Measurements from ENCODE around the gene PSME3IP1. TPM values are rescaled to one million over a fixed set of nuclear protein-coding genes. Genes with fewer than 3 reads are reported as not detected.
"Not testable (repeated sequence)": the region's sequence is repeated elsewhere in the genome, so short reads cannot be mapped to it uniquely, and the experiment has no call there.

Gene PSME3IP1
- total RNA-seq, 2 donors from 2014 or later, result 26.7 to 32.9 TPM

DNA sequence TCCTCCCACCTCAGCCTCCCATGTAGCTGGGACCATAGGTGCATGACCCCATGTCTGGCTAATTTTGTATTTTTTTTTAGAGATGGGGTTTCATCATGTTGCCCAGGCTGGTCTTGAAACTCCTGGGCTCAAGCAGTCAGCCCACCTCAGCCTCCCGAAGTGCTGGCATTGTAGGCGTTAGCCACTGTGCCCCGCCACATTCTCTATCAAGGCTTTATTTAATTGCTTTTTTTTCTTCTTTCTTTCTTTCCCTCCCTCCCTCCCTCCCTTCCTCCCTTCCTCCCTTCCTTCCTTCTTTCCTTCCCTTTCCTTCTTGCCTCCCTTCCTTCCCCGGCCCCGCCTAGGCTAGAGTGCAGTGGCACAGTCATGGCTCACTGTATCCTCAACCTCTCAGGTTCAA is 23.9 kb upstream of the PSME3IP1 start:
- intact Hi-C loops (cut with DNase I), result no loop called here
- Histone ChIP-seq H3K27me3 (no peaks in the 10 kb centered on the region), H3K4me3 (no peak overlapping the region), H3K27ac (no peak overlapping the region), H3K9me3 (no peaks in the 10 kb centered on the region), H3K36me3 (replicated peaks in 1 of 2; ENCODE audit: insufficient read depth in 1 of 2, low read depth in 2 of 2) (peaks cover 0 to 20% of the 10 kb centered on the region in 2 donors), H3K4me1 (no peaks in the 10 kb centered on the region)
- WGBS, 2 donors, result 98 to 100% methylated on average over 4 to 5 of the region's 5 CpGs
- no peak for DNase-seq
- ATAC-seq, result no peak
- TF ChIP-seq POLR2A (IDR thresholded peaks at IDR 0.05), result no peak
- TF ChIP-seq, protein P1, sequence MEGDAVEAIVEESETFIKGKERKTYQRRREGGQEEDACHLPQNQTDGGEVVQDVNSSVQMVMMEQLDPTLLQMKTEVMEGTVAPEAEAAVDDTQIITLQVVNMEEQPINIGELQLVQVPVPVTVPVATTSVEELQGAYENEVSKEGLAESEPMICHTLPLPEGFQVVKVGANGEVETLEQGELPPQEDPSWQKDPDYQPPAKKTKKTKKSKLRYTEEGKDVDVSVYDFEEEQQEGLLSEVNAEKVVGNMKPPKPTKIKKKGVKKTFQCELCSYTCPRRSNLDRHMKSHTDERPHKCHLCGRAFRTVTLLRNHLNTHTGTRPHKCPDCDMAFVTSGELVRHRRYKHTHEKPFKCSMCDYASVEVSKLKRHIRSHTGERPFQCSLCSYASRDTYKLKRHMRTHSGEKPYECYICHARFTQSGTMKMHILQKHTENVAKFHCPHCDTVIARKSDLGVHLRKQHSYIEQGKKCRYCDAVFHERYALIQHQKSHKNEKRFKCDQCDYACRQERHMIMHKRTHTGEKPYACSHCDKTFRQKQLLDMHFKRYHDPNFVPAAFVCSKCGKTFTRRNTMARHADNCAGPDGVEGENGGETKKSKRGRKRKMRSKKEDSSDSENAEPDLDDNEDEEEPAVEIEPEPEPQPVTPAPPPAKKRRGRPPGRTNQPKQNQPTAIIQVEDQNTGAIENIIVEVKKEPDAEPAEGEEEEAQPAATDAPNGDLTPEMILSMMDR (IDR thresholded peaks at IDR 0.05), result no peak

DNA sequence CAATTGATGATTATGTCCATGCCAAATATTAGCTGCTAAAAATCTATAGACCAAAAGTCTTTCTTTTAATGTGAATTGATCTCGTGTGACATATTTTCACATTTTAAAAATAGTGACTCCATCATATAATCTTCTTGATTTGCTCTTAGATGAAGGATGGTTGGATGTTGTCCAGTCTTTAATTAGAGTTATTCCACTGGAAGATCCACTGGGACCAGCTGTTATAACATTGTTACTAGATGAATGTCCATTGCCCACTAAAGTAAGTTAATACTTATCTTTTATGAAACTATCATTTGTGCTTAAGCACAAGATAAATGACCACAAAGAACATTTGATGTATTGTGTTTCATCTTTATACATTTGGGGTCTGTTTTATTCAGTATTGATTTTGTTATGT is 23.1 kb upstream of the PSME3IP1 start:
- Histone ChIP-seq H3K4me1 (no peaks in the 10 kb centered on the region), H3K27me3 (no peaks in the 10 kb centered on the region), H3K27ac (no peak overlapping the region), H3K4me3 (no peak overlapping the region), H3K9me3 (no peaks in the 10 kb centered on the region), H3K36me3 (replicated peaks in 1 of 2; ENCODE audit: insufficient read depth in 1 of 2, low read depth in 2 of 2) (peaks cover 0 to 23% of the 10 kb centered on the region in 2 donors)
- WGBS, 2 donors, result 92 to 95% methylated on average over 1 of the region's 1 CpG
- no peak for ATAC-seq
- no peak for DNase-seq
- intact Hi-C loops (cut with DNase I), result no loop called here
- TF ChIP-seq POLR2A (IDR thresholded peaks at IDR 0.05), result no peak
- TF ChIP-seq, protein P1 (IDR thresholded peaks at IDR 0.05), result no peak

DNA sequence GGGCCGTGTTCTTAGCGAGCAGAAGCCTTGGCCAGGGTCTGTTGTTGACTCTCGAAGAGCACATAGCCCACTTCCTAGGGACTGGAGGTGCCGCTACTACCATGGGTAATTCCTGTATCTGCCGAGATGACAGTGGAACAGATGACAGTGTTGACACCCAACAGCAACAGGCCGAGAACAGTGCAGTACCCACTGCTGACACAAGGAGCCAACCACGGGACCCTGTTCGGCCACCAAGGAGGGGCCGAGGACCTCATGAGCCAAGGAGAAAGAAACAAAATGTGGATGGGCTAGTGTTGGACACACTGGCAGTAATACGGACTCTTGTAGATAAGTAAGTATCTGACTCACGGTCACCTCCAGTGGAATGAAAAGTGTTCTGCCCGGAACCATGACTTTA is 18.8 kb upstream of the PSME3IP1 start:
- H3K36me3 ChIP-seq (replicated peaks in 1 of 2; ENCODE audit: insufficient read depth in 1 of 2, low read depth in 2 of 2), result peaks cover 0 to 17% of the 10 kb centered on the region in 2 donors
- H3K4me1 ChIP-seq, result no peaks in the 10 kb centered on the region
- no peak overlapping the region for H3K27ac ChIP-seq
- WGBS, 2 donors, result 92 to 94% methylated on average over 11 to 12 of the region's 12 CpGs
- no peaks in the 10 kb centered on the region for H3K9me3 ChIP-seq
- DNase-seq (no peak), ATAC-seq (no peak)
- H3K4me3 ChIP-seq, result no peak overlapping the region
- TF ChIP-seq POLR2A (IDR thresholded peaks at IDR 0.05), result no peak
- TF ChIP-seq, protein P1 (IDR thresholded peaks at IDR 0.05), result no peak
- intact Hi-C loops (cut with DNase I), result no loop called here
- H3K27me3 ChIP-seq, result no peaks in the 10 kb centered on the region

GRCh38 chr16:57203451-57203850 is 17.6 kb upstream of the PSME3IP1 start:
- H3K9me3 ChIP-seq, result no peaks in the 10 kb centered on the region
- intact Hi-C loops (cut with DNase I), result no loop called here
- H3K27me3 ChIP-seq, result no peaks in the 10 kb centered on the region
- 72 to 78% methylated on average over 1 of the region's 1 CpG for WGBS, 2 donors
- peaks cover 0 to 14% of the 10 kb centered on the region in 2 donors for H3K36me3 ChIP-seq (replicated peaks in 1 of 2; ENCODE audit: insufficient read depth in 1 of 2, low read depth in 2 of 2)
- no peak for TF ChIP-seq POLR2A (IDR thresholded peaks at IDR 0.05)
- TF ChIP-seq, protein P1 (IDR thresholded peaks at IDR 0.05), result no peak
- no peak overlapping the region for H3K4me3 ChIP-seq
- peaks cover 10% of the 10 kb centered on the region for H3K4me1 ChIP-seq
- H3K27ac ChIP-seq, result no peak overlapping the region
- ATAC-seq (no peak), DNase-seq (no peak)

- Histone ChIP-seq H3K27ac (no peak overlapping the region), H3K9me3 (no peaks in the 10 kb centered on the region), H3K27me3 (no peaks in the 10 kb centered on the region), H3K36me3 (replicated peaks in 1 of 2; ENCODE audit: insufficient read depth in 1 of 2, low read depth in 2 of 2) (peaks cover 0 to 11% of the 10 kb centered on the region in 2 donors), H3K4me1 (peaks cover 10% of the 10 kb centered on the region), H3K4me3 (no peak overlapping the region)
- DNase-seq (no peak), ATAC-seq (no peak)
- TF ChIP-seq, protein P1 (IDR thresholded peaks at IDR 0.05), result no peak
- no peak for TF ChIP-seq POLR2A (IDR thresholded peaks at IDR 0.05)
- intact Hi-C loops (cut with DNase I), result no loop called here
- WGBS, 2 donors, result 87 to 89% methylated on average over 7 of the region's 7 CpGs
These were observed 16.5 kb upstream of the PSME3IP1 start for GRCh38 chr16:57202095-57202886.

- intact Hi-C loops (cut with DNase I); ATAC-seq; H3K4me3 ChIP-seq; H3K27ac ChIP-seq; H3K9me3 ChIP-seq; H3K27me3 ChIP-seq; DNase-seq: not testable (repeated sequence)
- H3K4me1 ChIP-seq, result peaks cover 16% of the 10 kb centered on the region
- WGBS, 2 donors, result 100% methylated on average over 12 of the region's 27 CpGs; no CpG with 5 or more reads in 1 of the 2 donors
- peaks cover 0 to 11% of the 10 kb centered on the region in 2 donors for H3K36me3 ChIP-seq (replicated peaks in 1 of 2; ENCODE audit: insufficient read depth in 1 of 2, low read depth in 2 of 2)
These were observed 15.1 kb upstream of the PSME3IP1 start for GRCh38 chr16:57200926-57201325.

- H3K27ac ChIP-seq, ATAC-seq, H3K4me3 ChIP-seq: not testable (repeated sequence)
These were observed 14.5 kb upstream of the PSME3IP1 start for GRCh38 chr16:57200321-57200720.

More at GRCh38 chr16:57200321-57200720, 14.5 kb upstream of the PSME3IP1 start:
- DNase-seq; intact Hi-C loops (cut with DNase I); H3K27me3 ChIP-seq; H3K36me3 ChIP-seq (replicated peaks in 1 of 2; ENCODE audit: insufficient read depth in 1 of 2, low read depth in 2 of 2); H3K9me3 ChIP-seq: not testable (repeated sequence)
- H3K4me1 ChIP-seq, result peaks cover 16% of the 10 kb centered on the region
- WGBS, 2 donors, result 89 to 100% methylated on average over 6 to 7 of the region's 24 CpGs

All from body of pancreas (tissue), 4 donors.